Nephron progenitor cell (in vitro differentiated cells): ENCODE results near the gene CREB5.

Source experiments
- DNase-seq: peaks from one replicate; pipeline ENCODE4 v3.0.0; 2021
- H3K27ac Mint-ChIP-seq: 2 replicates; pipeline ENCODE4 v1.8.0; 2021; ENCODE audit warnings: mild to moderate bottlenecking, moderate library complexity, mixed read lengths
- H3K27me3 Mint-ChIP-seq: 2 replicates; pipeline ENCODE4 v1.8.0; 2021; ENCODE audit warnings: mild to moderate bottlenecking, low read depth, mixed read lengths; ENCODE audit not compliant: poor library complexity
- H3K36me3 Mint-ChIP-seq: 2 replicates; pipeline ENCODE4 v1.8.0; 2021; ENCODE audit warnings: low read depth, mixed read lengths
- H3K4me1 Mint-ChIP-seq: 2 replicates; pipeline ENCODE4 v1.8.0; 2021; ENCODE audit warnings: mixed read lengths
- H3K4me3 Mint-ChIP-seq: 2 replicates; pipeline ENCODE4 v1.8.0; 2021; ENCODE audit warnings: mild to moderate bottlenecking, moderate library complexity, mixed read lengths
- H3K9me3 Mint-ChIP-seq: 2 replicates; pipeline ENCODE4 v1.8.0; 2021; ENCODE audit warnings: mild to moderate bottlenecking, moderate library complexity, mixed read lengths
- CTCF ChIP-seq: fragments of 200-600 bp; sonication (generic); IDR thresholded peaks from 2 replicates; pipeline ENCODE4 v1.5.0; 2021; ENCODE audit warnings: antibody characterized with exemption

Gene CREB5

GRCh38 chr7:28707291-28707690, 295.0 kb downstream of the CREB5 start:
- peaks cover 4% of the 10 kb centered on the region for H3K27me3 Mint-ChIP-seq
- peaks cover 51% of the 10 kb centered on the region for H3K4me1 Mint-ChIP-seq
- no peak overlapping the region for H3K27ac Mint-ChIP-seq
- H3K9me3 Mint-ChIP-seq: peaks cover 14% of the 10 kb centered on the region
- H3K36me3 Mint-ChIP-seq: peaks cover 19% of the 10 kb centered on the region
- H3K4me3 Mint-ChIP-seq: no peak overlapping the region
- no peak for DNase-seq
- no peak for TF ChIP-seq CTCF

GRCh38 chr7:28708033-28708951, 296.0 kb downstream of the CREB5 start:
- H3K27ac Mint-ChIP-seq: peak overlapping the region; percentile 91
- TF ChIP-seq CTCF: no peak
- peaks cover 9% of the 10 kb centered on the region for H3K9me3 Mint-ChIP-seq
- peaks cover 10% of the 10 kb centered on the region for H3K36me3 Mint-ChIP-seq
- H3K27me3 Mint-ChIP-seq: peaks cover 4% of the 10 kb centered on the region
- peaks cover 51% of the 10 kb centered on the region for H3K4me1 Mint-ChIP-seq
- peak overlapping the region; percentile 74 for H3K4me3 Mint-ChIP-seq
- DNase-seq: peak; percentile 45

- H3K27me3 Mint-ChIP-seq: no peaks in the 10 kb centered on the region
- H3K36me3 Mint-ChIP-seq: peaks cover under 1% of the 10 kb centered on the region
- H3K4me3 Mint-ChIP-seq: no peak overlapping the region
- peaks cover 60% of the 10 kb centered on the region for H3K4me1 Mint-ChIP-seq
- no peak for TF ChIP-seq CTCF
- H3K27ac Mint-ChIP-seq: no peak overlapping the region
- peaks cover under 1% of the 10 kb centered on the region for H3K9me3 Mint-ChIP-seq
- no peak for DNase-seq
Measured at GRCh38 chr7:28709748-28710147, 297.4 kb downstream of the CREB5 start.

GRCh38 chr7:28711114-28711513, 298.8 kb downstream of the CREB5 start:
- Mint-ChIP-seq H3K4me1 (peaks cover 63% of the 10 kb centered on the region), H3K27ac (no peak overlapping the region)

GRCh38 chr7:28714459-28715120, 302.3 kb downstream of the CREB5 start:
- peaks cover 5% of the 10 kb centered on the region for H3K27me3 Mint-ChIP-seq
- DNase-seq: no peak
- no peaks in the 10 kb centered on the region for H3K9me3 Mint-ChIP-seq
- H3K36me3 Mint-ChIP-seq: no peaks in the 10 kb centered on the region
- no peak for TF ChIP-seq CTCF
- peaks cover 57% of the 10 kb centered on the region for H3K4me1 Mint-ChIP-seq
- H3K27ac Mint-ChIP-seq: no peak overlapping the region
- H3K4me3 Mint-ChIP-seq: no peak overlapping the region

More at GRCh38 chr7:28711114-28711513, 298.8 kb downstream of the CREB5 start:
- no peaks in the 10 kb centered on the region for H3K27me3 Mint-ChIP-seq
- no peak overlapping the region for H3K4me3 Mint-ChIP-seq
- no peak for TF ChIP-seq CTCF
- no peaks in the 10 kb centered on the region for H3K36me3 Mint-ChIP-seq
- DNase-seq: no peak
- H3K9me3 Mint-ChIP-seq: no peaks in the 10 kb centered on the region
